HL-60/S4 treated with retinoic acid at 250 ng/mL for 4 days and 3 days (cell line): ENCODE measurements around the gene CCDC170.

Experiments
- in situ Hi-C: fragments of 300-500 bp; cut with MboI; formaldehyde crosslinking; loops from 2 replicates; pipeline ENCODE4 v1.7.0; 2022; ENCODE audit warnings: low sequenced_read_pairs

The CCDC170 gene

DNA sequence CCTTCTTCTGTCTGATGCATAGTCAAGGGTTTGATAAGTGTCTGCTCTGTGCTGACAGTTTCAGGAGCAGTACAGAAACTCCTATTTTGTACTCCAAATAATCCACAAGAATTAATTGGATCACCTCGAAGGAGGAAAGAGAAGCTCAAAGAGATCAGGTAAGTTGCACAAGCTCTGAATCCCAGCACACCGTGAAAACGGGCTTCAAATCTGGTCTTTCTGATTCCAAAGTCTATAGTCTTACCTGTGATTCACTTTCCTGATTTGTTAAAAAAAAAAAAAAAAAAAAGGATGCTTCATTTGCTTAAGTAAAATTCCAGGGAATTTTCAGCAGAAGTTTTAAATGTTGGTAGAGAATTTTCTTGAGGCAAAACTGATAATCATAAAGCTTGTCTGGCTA lies 157.8 kb downstream of the CCDC170 start:
- in situ Hi-C loops, result no loop called here

DNA sequence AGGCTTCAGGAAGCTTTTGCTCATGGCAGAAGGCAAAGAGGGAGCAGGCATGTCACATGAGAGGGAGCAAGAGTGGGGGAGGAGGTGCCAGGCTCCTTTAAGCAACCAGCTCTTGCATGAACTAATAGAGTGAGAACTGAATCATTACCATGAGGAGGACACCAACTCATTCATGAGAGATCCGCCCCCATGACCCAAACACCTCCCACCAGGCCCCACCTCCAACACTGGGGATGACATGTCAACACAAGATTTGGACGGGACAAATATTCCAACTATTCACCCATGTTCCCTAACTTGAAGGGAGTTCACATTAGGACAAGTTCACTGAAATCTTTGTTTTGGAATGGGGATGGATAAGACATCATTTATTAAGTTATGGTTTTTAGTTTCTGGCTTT lies 158.5 kb downstream of the CCDC170 start:
- in situ Hi-C loops, result no loop called here

DNA sequence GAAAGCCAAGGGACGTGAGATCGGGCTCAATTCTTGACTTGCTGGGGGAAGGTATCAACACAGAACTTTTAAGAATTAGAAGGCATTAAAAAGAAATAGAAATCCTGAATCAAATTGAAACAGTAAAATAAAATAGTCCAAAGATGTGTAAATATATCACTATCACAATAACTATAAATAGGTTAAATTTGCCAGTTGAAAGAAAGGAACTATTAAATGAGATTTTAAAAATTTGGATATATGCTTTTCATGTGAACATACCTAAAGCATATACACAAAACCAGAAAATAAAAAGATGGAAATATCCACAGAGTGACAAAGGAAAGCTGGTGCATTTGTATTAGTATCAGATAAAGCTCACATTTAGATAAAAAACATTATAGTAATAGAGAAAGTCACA lies 161.3 kb downstream of the CCDC170 start:
- in situ Hi-C loops, result no loop called here

DNA sequence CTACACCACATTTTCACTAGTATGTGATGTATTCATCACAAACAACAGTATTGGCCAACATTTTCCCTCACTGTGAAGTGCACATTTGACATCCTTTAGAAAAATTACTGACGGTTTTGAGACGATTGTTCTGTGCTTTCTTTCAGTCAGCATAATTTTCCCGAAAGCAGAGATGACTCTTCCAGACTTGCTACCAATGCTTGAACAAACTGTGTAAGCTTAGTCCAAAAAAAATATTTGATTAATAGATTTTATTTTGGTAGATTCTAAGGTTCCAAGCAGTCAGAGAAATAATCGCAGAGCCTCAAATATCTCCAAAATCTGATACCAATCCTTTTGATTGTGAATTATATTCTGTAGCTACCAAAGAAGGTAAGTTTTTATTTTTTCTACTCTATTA lies 162.6 kb downstream of the CCDC170 start:
- in situ Hi-C loops, result no loop called here

DNA sequence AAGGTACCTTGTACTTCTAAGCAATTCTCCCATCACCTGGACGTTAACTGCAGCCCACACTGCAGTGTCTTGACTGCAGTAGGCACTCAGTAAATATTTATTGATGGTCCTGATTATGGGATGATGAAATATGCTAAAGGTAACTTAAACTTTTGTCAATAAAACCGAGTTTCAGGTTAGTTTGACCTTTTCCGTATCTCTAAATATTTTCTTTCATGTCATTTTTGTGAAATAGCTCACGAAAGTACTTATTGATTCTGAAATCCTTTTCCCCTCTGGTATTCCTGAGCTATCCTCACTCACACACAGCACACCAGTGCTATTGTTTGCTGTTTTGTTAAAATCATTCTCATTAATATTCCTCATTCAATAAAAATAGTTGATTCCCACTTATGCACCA lies 164.3 kb downstream of the CCDC170 start:
- in situ Hi-C loops, result no loop called here

DNA sequence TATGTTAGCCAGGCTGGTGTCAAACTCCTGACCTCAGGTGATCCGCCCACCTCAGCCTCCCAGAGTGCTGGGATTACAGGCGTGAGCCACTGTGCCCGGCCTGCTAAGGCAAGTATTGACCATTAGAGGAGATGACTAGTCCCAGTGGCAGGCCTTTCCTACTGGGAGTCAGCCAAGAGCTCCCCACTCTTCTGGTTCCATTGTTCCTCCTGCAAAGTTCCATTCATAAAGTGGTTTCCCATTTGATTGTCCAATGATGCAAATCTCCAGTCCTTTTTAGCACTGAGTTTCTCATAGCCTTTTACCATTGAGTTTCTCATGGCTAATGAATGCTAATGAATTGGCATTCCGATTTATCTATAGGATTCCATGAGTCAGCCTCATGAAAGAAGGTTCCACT lies 165.4 kb downstream of the CCDC170 start:
- in situ Hi-C loops, result no loop called here

DNA sequence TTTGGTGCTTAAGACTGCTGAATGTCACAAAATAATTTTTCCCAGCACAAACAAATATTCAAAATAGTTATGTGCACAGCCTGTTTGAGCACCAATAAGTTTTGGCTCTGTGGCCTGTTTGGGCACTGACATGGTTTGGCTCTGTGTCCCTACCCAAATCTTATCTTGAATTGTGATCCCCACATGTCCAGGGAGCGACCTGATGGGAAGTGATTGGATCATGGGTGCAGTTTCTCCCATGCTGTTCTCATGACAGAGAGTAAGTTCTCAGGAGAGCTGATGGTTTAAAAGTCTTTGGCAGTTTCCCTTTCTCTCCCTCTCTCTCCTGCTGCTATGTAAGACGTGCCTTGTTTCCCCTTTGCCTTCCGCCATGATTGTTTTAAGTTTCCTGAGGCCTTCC lies 167.7 kb downstream of the CCDC170 start:
- in situ Hi-C loops, result no loop called here

DNA sequence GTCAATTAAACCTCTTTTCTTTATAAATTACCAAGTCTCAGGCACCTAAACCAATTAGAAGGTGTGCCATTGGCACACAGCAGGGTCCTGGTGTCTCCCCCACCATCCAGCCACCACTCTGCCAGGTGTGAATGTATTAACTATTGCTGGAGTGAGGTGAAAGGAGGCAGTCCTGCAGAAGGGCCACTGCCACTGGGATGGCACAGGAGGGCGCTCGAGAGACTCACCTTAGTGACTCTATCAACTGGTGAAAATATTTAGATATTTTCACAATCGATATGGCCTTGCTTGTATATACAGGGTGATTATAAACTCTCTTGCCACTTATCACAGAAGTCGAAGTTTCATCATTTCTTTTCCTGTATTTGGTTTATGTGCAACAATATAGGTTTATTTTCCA lies 168.1 kb downstream of the CCDC170 start:
- in situ Hi-C loops, result no loop called here

DNA sequence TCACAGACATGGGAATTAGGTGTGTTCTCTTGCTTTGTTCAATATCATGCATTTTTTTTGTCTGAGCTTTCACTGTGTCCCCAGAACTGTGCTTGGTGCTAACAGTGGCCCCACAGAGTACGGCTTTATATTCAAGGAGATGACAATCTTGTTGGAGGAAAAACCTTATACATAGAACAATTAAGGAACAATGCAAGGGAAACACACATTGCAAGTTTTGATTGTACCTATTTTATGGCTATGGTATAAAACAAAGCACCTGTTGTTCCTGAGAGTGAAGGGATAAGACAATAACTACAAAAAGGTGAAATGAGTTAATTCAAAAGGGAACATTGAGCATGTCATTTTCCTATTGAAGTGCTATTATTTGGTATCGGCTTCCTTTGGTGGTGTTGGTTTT lies 169.7 kb downstream of the CCDC170 start:
- in situ Hi-C loops, result no loop called here

DNA sequence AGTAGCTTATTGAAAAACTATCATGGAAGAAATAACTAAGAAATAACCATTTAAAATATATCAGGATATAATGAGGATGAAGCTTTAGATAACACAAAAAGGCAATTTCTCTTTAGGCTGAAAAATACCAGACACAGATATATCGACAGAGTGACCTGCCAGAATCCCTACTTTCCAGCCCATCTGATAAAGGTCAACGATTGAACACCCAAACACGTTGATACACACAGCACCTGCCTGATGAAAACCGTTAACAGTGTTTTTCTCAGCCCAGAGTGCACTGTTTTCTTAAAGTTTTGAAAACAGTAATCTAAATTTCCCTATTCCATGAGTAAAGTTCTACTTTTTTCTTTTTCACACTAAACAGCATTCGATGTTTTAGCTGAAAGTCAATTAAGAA lies 170.6 kb downstream of the CCDC170 start:
- in situ Hi-C loops, result no loop called here

DNA sequence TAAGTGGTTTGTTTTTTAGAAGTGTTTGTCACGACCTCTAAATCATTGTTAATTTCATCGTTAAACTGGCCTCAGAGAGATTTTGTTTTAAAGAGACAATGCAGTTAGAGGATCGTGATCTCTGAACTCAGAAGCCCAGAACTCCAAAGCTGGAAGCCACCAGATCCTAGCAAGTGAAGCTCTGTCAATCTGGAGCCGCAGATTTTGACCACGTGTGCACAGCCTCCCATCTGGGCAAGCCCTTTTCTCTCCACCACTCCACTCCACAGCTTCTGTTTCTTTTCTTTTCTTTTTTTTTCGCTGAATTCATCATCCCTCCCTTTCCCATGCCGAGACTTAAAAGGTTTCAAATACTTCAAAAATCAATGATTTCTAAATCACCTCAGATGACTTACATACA lies 171.5 kb downstream of the CCDC170 start:
- in situ Hi-C loops, result no loop called here

DNA sequence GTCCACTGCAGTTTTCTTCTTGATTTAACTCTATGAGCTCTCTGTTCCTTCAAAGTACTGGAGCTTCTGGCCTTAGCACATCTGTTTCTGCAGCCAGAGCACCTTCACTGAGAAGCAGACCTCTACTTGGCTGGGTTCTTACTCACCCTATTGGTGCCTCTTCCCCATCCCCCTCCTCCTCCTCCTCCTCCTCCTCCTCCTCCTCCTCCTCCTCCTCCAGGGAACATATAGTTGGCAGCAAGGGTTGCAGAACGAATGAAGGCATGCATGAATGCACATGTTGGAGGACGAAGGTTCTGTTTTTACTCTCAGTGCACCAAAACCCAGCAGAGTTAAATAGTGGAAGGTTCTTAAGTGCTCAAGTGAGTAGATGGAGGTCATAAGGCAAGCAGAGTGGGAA lies 172.7 kb downstream of the CCDC170 start:
- in situ Hi-C loops, result no loop called here

DNA sequence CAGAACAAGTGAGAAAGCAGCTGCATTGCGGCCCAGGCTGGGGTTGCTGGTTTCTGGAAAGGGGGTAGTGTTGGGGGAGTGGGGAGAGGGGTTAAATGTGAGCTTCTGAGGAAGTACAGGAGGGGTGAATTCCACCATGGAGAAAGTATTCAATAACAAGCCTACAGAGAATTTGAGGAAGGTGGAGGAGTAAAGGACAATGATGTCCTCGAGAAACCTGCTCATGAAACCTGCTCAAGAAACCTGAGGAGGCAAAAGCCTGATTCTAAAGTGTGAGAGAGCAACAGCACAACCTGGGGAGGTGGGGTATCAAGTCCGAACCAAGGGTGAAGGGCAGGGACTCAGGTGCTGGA lies 175.4 kb downstream of the CCDC170 start:
- in situ Hi-C loops, result no loop called here

DNA sequence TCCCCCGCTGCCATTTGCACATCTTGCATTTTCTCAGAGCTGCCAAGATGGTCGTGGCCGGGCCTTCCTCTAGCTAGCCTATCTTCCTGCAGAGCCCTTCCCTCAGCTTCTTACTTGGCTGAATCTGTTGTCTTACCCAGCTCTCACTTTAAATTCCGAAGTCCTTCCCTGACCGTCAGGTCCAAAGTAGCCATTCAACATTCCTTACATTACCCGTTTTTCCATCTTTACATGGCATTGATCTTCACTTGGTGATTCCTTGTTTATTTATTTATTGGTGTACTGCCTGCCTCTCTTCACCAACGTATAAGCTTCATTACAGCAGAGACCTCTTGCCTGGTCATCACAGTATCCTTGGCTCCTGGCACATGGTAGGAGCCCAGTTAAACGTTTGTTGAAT lies 176.3 kb downstream of the CCDC170 start:
- in situ Hi-C loops, result no loop called here
